SK-MEL-5 (cell line): ENCODE data around the gene ASTN2. TPM values are rescaled to one million over a fixed set of nuclear protein-coding genes. Genes with fewer than 3 reads are reported as not detected.
"Not testable (repeated sequence)": the region's sequence is repeated elsewhere in the genome, so short reads cannot be mapped to it uniquely, and the experiment has no call there.

Source experiments
- DNase-seq: peaks from one replicate; pipeline ENCODE4 v3.0.0-alpha.2; 2016; ENCODE audit warnings: low read depth, low spot score
- in situ Hi-C: cut with HindIII; loops from 2 replicates; pipeline ENCODE4 v1.10.0; 2016; ENCODE audit warnings: low sequenced_read_pairs, high pct_unique_total_duplicates, low pct_unique_long_range_greater_than_20kb
- total RNA-seq: library from RNA; depleted of rRNA; stranded (reverse); fragments of >200 nt; shearing (Covaris generic); gene quantifications from 2 replicates; pipeline ENCODE4 v1.2.3, GENCODE V29; 2014

ASTN2 gene
- total RNA-seq, 1 experiment from 2014 or later, result 11.9 TPM

- in situ Hi-C loops, result no loop called here
- DNase-seq, result no peak
Observed at GRCh38 chr9:116875576-116875975, 539.3 kb downstream of the ASTN2 start.

- DNase-seq, result no peak
- in situ Hi-C loops, result no loop called here
Observed at GRCh38 chr9:116873937-116874914, 540.6 kb downstream of the ASTN2 start.

GRCh38 chr9:116873491-116873890 is 541.4 kb downstream of the ASTN2 start:
- DNase-seq, result no peak
- in situ Hi-C loops, result no loop called here

- in situ Hi-C loops, result no loop called here
- DNase-seq, result no peak
Observed at GRCh38 chr9:116870566-116870965, 544.3 kb downstream of the ASTN2 start.

- in situ Hi-C loops, result no loop called here
Observed at GRCh38 chr9:116868201-116868600, 546.7 kb downstream of the ASTN2 start.

GRCh38 chr9:116861321-116861720 is 553.5 kb downstream of the ASTN2 start:
- no peak for DNase-seq
- in situ Hi-C loops, result no loop called here

More at GRCh38 chr9:116868201-116868600, 546.7 kb downstream of the ASTN2 start:
- DNase-seq, result no peak

- DNase-seq, result peak; percentile 77
- in situ Hi-C loops, result no loop called here
Observed at GRCh38 chr9:116860509-116861120, 554.2 kb downstream of the ASTN2 start.

GRCh38 chr9:116859763-116860162 is 555.1 kb downstream of the ASTN2 start:
- in situ Hi-C loops, result no loop called here
- DNase-seq, result no peak

GRCh38 chr9:116857321-116857720 is 557.5 kb downstream of the ASTN2 start:
- no peak for DNase-seq
- in situ Hi-C loops, result no loop called here

- in situ Hi-C loops, result no loop called here
- no peak for DNase-seq
Observed at GRCh38 chr9:116855881-116856662, 558.8 kb downstream of the ASTN2 start.

- no peak for DNase-seq
- in situ Hi-C loops, result no loop called here
Observed at GRCh38 chr9:116849721-116850120, 565.1 kb downstream of the ASTN2 start.

- in situ Hi-C loops, result no loop called here
- DNase-seq, result no peak
Observed at GRCh38 chr9:116844621-116845020, 570.2 kb downstream of the ASTN2 start.

GRCh38 chr9:116843863-116844620 is 570.8 kb downstream of the ASTN2 start:
- in situ Hi-C loops, result no loop called here

GRCh38 chr9:116842658-116843057 is 572.2 kb downstream of the ASTN2 start:
- DNase-seq, result no peak
- in situ Hi-C loops, result no loop called here

More at GRCh38 chr9:116843863-116844620, 570.8 kb downstream of the ASTN2 start:
- DNase-seq, result no peak

- DNase-seq, in situ Hi-C loops: not testable (repeated sequence)
Observed at GRCh38 chr9:116838468-116838867, 576.4 kb downstream of the ASTN2 start.

- no peak for DNase-seq
- in situ Hi-C loops, result no loop called here
Observed at GRCh38 chr9:116837018-116837989, 577.6 kb downstream of the ASTN2 start.
